ENCODE data around the gene MRM1. TPM values are rescaled to one million over a fixed set of nuclear protein-coding genes. Genes with fewer than 3 reads are reported as not detected.

Gene MRM1
- total and polyA plus RNA-seq, 2 experiments from 2014 or later: 7.6 to 20.4 TPM

GRCh38 chr17:36597226-36597625, 4.2 kb upstream of the MRM1 start:
- H3K4me2 ChIP-seq: no peak overlapping the region
- no peak overlapping the region for H3K27ac ChIP-seq (ENCODE audit: low read depth)
- peaks cover 25% of the 10 kb centered on the region for H3K4me1 Mint-ChIP-seq
- H3K36me3 Mint-ChIP-seq (ENCODE audit: low read depth): peaks cover 31% of the 10 kb centered on the region
- no peaks in the 10 kb centered on the region for H3K27me3 ChIP-seq (ENCODE audit: insufficient read depth)
- no peak overlapping the region for H3K4me3 ChIP-seq
- no peaks in the 10 kb centered on the region; the same call in 1 of the 2 replicates for H3K36me3 ChIP-seq (ENCODE audit: insufficient read depth)
- peaks cover 22% of the 10 kb centered on the region for H3K79me2 ChIP-seq (replicated peaks; ENCODE audit: insufficient read depth)
- peaks cover 7% of the 10 kb centered on the region for H4K20me1 ChIP-seq (replicated peaks; ENCODE audit: insufficient read depth)
- H3K9me2 ChIP-seq (ENCODE audit: insufficient read depth): no peaks in the 10 kb centered on the region
- peaks cover 16% of the 10 kb centered on the region for H3K27me3 Mint-ChIP-seq (ENCODE audit: insufficient read depth, low read depth, poor library complexity)
- no peak overlapping the region for H2AFZ ChIP-seq
- H3K4me1 ChIP-seq (ENCODE audit: insufficient read depth): peaks cover 23% of the 10 kb centered on the region
- peaks cover 15% of the 10 kb centered on the region for H3F3A ChIP-seq (replicated peaks; ENCODE audit: low read depth)
- no peak for ATAC-seq
- no peak overlapping the region; the same call in 2 of the 3 replicates for H3K4me3 Mint-ChIP-seq
- no peak overlapping the region for H3K27ac Mint-ChIP-seq
- no peaks in the 10 kb centered on the region for H3K9me3 Mint-ChIP-seq
- TF ChIP-seq ZNF331 (CRISPR knock-in tag; IDR thresholded peaks at IDR 0.05; ENCODE audit: low read depth) (no peak), ZNF114 (CRISPR knock-in tag; IDR thresholded peaks at IDR 0.05) (no peak), NANOG (IDR thresholded peaks at IDR 0.05; ENCODE audit: borderline replicate concordance) (no peak), POLR2AphosphoS5 (IDR thresholded peaks at IDR 0.05; ENCODE audit: low read depth) (no peak), EZH2 (IDR thresholded peaks at IDR 0.05; ENCODE audit: low read depth, unreplicated experiment) (no peak), ZNF462 (CRISPR knock-in tag; IDR thresholded peaks at IDR 0.05) (no peak), STAT1 (IDR thresholded peaks at IDR 0.05; ENCODE audit: unreplicated experiment) (no peak), ETS1 (IDR thresholded peaks at IDR 0.05) (no peak), CREB1 (CRISPR knock-in tag; IDR thresholded peaks at IDR 0.05; ENCODE audit: low read depth) (no peak), EZH2phosphoT487 (IDR thresholded peaks at IDR 0.05; ENCODE audit: unreplicated experiment) (no peak), CTCF (conservative IDR thresholded peaks at IDR 0.05; ENCODE audit: low read depth in 2 of 2) (no peak), JUNB (IDR thresholded peaks at IDR 0.05; ENCODE audit: unreplicated experiment) (no peak), REST (IDR thresholded peaks at IDR 0.05; ENCODE audit: unreplicated experiment) (no peak)
- DNase-seq (ENCODE audit: low spot score): no peak
